Measurements from ENCODE around the gene PAK2. TPM values are rescaled to one million over a fixed set of nuclear protein-coding genes. Genes with fewer than 3 reads are reported as not detected.
A peak's percentile ranks its signal among the peaks of the same experiment; 100 is the strongest.

The PAK2 gene
- total and polyA plus RNA-seq, 9 of the 15 experiments (the other 6 are each of a cell fraction or from before 2014, with no cell fraction given), result 13.2 to 72.4 (median 35.7) TPM

DNA sequence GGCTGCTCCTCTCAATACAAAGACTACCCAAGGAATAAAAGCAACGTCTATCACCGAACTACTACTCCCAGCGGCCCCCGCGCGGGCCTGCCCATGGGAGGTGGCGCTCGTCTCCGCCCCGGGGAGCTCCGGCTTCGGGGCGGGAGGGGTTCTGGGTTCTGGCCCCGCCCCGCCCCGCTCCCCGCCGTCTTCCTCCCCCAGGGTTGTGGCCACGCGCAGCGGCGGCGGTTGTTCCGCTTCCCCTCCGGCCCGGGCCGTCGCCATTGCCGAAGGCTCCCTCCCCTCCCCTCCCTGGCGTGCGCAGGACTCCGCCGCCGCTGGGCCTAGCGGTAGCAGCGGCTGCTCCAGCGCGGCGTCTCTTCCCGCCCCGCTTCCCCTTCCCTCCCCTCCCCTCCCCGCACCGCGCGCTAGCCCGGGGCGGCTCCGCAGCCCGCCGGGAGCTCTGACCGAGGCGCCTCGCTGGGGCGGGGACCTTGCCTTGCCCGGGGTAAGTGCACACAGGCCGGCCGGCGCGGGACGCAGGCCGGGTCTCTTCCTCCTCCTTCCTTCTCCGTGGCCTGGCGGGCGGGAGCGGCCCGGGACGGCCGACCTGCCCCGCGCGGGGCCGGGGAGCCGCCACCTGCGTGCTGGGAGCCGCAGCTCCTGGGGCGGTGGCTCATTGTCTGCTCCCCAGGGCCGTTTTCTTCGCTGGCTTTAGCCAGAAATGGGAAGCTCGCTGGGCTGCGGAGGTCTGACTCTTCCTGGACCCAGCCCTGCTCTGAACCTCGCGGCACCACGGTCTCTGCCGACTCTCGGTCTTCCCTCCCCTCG is at the start of gene PAK2 (continued):
- TF ChIP-seq TAF1 (IDR thresholded peaks at IDR 0.05; ENCODE audit: control insufficient read depth, extremely low read depth, insufficient read depth, low read length, severe bottlenecking), result peak; percentile 90
- no peak for TF ChIP-seq SRSF3 (IDR thresholded peaks at IDR 0.05; ENCODE audit: insufficient read depth, low read length)
- TF ChIP-seq ZFX (CRISPR knock-in tag; IDR thresholded peaks at IDR 0.05), result peak; percentile 93
- TF ChIP-seq GABPB1 (CRISPR knock-in tag; IDR thresholded peaks at IDR 0.05), result peak; percentile 57
- TF ChIP-seq ZNF586 (CRISPR knock-in tag; conservative IDR thresholded peaks at IDR 0.05), result no peak
- TF ChIP-seq ELF4 (CRISPR knock-in tag; IDR thresholded peaks at IDR 0.05), result 0 out of 2 replicates have a peak, but pooled peaks have one; percentile 43
- TF ChIP-seq, protein P1, sequence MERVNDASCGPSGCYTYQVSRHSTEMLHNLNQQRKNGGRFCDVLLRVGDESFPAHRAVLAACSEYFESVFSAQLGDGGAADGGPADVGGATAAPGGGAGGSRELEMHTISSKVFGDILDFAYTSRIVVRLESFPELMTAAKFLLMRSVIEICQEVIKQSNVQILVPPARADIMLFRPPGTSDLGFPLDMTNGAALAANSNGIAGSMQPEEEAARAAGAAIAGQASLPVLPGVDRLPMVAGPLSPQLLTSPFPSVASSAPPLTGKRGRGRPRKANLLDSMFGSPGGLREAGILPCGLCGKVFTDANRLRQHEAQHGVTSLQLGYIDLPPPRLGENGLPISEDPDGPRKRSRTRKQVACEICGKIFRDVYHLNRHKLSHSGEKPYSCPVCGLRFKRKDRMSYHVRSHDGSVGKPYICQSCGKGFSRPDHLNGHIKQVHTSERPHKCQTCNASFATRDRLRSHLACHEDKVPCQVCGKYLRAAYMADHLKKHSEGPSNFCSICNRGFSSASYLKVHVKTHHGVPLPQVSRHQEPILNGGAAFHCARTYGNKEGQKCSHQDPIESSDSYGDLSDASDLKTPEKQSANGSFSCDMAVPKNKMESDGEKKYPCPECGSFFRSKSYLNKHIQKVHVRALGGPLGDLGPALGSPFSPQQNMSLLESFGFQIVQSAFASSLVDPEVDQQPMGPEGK (CRISPR knock-in tag; IDR thresholded peaks at IDR 0.05; ENCODE audit: borderline replicate concordance), result peak; percentile 69; the same call in 1 of the 2 replicates
- 0 out of 2 replicates have a peak, but pooled peaks have one; percentile 17 for TF ChIP-seq PML (IDR thresholded peaks at IDR 0.05; ENCODE audit: low read length)
- peak; percentile 77 for TF ChIP-seq HNRNPK (IDR thresholded peaks at IDR 0.05; ENCODE audit: low read depth, low read length, poor library complexity, severe bottlenecking)
- TF ChIP-seq MTA3 (IDR thresholded peaks at IDR 0.05; ENCODE audit: borderline replicate concordance), result 0 out of 2 replicates have a peak, but pooled peaks have one; percentile 37
- TF ChIP-seq ZNF507 (tag; conservative IDR thresholded peaks at IDR 0.05), result no peak
- TF ChIP-seq, protein P2, sequence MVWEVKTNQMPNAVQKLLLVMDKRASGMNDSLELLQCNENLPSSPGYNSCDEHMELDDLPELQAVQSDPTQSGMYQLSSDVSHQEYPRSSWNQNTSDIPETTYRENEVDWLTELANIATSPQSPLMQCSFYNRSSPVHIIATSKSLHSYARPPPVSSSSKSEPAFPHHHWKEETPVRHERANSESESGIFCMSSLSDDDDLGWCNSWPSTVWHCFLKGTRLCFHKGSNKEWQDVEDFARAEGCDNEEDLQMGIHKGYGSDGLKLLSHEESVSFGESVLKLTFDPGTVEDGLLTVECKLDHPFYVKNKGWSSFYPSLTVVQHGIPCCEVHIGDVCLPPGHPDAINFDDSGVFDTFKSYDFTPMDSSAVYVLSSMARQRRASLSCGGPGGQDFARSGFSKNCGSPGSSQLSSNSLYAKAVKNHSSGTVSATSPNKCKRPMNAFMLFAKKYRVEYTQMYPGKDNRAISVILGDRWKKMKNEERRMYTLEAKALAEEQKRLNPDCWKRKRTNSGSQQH (CRISPR knock-in tag; IDR thresholded peaks at IDR 0.05), result no peak
- peak; percentile 64; the same call in 1 of the 2 replicates for TF ChIP-seq RNF2 (IDR thresholded peaks at IDR 0.05)
- TF ChIP-seq CBX3 (IDR thresholded peaks at IDR 0.05; ENCODE audit: borderline replicate concordance in 1 of 2, low read length in 2 of 2), result peak in 1 of 2 experiments; percentile 14; a peak in 1 of 3 replicates
- TF ChIP-seq, protein P3, sequence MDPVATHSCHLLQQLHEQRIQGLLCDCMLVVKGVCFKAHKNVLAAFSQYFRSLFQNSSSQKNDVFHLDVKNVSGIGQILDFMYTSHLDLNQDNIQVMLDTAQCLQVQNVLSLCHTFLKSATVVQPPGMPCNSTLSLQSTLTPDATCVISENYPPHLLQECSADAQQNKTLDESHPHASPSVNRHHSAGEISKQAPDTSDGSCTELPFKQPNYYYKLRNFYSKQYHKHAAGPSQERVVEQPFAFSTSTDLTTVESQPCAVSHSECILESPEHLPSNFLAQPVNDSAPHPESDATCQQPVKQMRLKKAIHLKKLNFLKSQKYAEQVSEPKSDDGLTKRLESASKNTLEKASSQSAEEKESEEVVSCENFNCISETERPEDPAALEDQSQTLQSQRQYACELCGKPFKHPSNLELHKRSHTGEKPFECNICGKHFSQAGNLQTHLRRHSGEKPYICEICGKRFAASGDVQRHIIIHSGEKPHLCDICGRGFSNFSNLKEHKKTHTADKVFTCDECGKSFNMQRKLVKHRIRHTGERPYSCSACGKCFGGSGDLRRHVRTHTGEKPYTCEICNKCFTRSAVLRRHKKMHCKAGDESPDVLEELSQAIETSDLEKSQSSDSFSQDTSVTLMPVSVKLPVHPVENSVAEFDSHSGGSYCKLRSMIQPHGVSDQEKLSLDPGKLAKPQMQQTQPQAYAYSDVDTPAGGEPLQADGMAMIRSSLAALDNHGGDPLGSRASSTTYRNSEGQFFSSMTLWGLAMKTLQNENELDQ (CRISPR knock-in tag; IDR thresholded peaks at IDR 0.05; ENCODE audit: borderline replicate concordance), result no peak
- TF ChIP-seq POLR2A (conservative IDR thresholded peaks at IDR 0.05), result peak; percentile 78
